ENCODE results near the gene CCSER1.

The CCSER1 gene

DNA sequence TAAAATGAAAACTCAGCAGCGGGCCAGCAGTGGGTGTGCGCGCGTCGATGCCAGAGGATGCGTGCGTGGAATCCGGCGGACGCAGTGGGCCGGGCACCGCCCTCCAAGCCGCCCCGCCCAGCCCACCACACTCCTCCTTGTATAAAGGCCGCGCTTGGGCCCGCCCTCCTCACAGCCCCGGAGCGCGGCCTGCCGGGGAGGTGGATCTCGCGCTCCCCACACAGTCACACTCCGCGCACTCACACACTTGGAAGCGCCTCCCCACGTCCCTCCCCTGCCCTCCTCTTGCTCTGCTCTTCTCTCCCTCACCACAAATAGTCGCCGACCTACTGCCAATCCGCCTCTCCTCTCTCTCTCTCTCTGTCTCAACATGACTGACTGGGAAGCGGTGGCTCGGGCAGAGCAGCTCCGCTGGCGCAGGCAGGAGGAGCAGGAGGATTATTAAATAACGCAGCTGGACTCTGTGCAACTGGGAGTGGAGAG is at the start of gene CCSER1:
TSS of gene CCSER1 (plus strand) at position 172 of the 483 bp plus-strand sequence.
- TF ChIP-seq, protein P1, sequence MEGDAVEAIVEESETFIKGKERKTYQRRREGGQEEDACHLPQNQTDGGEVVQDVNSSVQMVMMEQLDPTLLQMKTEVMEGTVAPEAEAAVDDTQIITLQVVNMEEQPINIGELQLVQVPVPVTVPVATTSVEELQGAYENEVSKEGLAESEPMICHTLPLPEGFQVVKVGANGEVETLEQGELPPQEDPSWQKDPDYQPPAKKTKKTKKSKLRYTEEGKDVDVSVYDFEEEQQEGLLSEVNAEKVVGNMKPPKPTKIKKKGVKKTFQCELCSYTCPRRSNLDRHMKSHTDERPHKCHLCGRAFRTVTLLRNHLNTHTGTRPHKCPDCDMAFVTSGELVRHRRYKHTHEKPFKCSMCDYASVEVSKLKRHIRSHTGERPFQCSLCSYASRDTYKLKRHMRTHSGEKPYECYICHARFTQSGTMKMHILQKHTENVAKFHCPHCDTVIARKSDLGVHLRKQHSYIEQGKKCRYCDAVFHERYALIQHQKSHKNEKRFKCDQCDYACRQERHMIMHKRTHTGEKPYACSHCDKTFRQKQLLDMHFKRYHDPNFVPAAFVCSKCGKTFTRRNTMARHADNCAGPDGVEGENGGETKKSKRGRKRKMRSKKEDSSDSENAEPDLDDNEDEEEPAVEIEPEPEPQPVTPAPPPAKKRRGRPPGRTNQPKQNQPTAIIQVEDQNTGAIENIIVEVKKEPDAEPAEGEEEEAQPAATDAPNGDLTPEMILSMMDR (IDR thresholded peaks at IDR 0.05; ENCODE audit: insufficient read depth, missing control alignments), result no peak
- DNase-seq (ENCODE audit: insufficient read length, low spot score) (no peak), FAIRE-seq (no peak)

DNA sequence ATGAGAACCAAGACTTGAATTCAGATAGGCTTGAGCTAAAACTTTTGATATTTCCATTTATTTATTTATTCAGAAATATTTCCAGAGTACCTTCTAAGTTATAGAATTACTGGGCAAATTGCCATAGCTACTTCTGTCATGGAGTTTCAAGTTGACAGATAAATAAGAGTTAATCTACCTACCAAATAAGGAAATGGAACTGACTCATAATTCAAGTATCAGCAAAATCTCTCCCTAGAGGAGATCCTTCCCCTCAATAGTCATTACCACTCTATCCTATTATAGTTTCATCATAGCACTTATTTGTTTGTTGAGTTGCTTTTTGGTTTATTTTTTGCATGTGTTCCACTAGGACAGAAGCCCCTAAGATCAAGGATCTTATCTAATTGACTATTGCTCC is 48.8 kb upstream of the CCSER1 start:
- no peak for DNase-seq (ENCODE audit: insufficient read length, low spot score)
- TF ChIP-seq, protein P1 (IDR thresholded peaks at IDR 0.05; ENCODE audit: insufficient read depth, missing control alignments), result no peak
- no peak for FAIRE-seq

DNA sequence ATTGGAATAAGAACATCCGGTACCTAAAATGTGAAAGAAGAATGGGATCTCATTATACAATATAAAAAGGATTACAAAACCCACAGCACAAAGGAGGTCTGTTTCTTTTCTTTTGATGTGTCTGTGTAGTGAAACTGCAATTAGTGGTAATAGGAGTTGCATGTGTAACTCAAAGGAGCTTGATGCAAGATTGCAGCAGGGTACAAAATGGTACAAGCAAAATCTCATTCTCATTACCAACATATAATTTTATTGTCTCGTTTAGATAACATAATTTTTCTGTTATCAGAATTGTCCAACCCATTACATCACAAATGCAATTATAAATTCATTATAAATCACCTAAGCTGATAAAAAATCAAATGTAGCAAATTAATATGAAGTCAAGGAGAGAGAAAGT is 47.1 kb upstream of the CCSER1 start:
- DNase-seq (ENCODE audit: insufficient read length, low spot score) (no peak), FAIRE-seq (no peak)
- TF ChIP-seq, protein P1 (IDR thresholded peaks at IDR 0.05; ENCODE audit: insufficient read depth, missing control alignments), result no peak

DNA sequence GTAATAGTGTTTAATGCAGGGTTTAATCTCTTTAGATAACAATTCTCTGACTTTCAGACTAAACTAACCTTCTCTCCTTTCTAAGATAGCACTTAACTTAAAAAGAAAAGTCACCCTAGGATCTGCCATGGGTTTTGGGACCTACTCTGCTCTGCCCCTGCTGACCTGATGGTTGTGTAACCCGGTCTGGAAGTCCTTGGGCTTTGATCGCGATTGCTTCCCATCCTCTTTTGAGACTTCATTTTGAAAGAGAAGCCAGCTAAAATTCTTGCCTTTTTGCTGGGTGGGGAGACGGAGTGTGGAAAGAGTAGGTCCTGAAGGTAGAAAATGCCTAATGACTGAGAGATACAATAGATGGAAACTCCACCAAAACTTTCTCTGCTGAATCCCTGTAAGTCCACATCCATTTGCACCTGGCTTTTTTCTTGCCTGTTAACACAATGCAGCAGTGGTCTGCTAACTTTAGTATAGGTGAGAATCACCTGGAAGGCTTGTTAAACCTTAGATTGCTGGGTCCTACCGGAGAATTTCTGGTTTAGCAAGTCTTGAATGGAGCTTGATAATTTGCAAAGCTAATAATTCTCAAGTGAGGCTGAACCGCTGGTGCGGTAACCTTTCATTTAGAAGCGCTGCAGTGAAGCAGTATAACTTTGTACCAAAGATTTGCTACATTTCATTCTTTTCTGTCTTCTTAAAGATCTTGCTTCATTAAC is 45.6 kb upstream of the CCSER1 start:
- DNase-seq (ENCODE audit: insufficient read length, low spot score) (no peak), FAIRE-seq (no peak)
- TF ChIP-seq, protein P1 (IDR thresholded peaks at IDR 0.05; ENCODE audit: insufficient read depth, missing control alignments), result no peak

DNA sequence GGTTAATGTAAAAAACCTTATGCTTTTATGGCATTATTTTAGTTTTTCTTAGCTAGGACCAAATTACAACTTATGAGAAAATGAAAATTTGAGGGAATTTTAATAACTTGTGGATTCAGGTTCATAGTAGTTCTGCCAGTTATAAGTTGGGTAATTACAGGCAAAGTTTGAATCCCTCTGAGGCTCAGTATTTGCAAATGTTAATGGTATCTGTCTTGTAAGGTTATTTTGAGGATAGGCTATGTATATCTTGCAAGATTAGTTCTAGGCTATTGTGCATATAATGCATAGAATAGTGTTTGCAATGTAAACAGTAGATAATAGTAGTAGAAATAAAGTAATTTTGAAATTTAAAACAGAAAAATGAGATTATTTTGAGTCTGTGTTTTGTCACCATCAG is 44.7 kb upstream of the CCSER1 start:
- DNase-seq (ENCODE audit: insufficient read length, low spot score) (no peak), FAIRE-seq (no peak)
- TF ChIP-seq, protein P1 (IDR thresholded peaks at IDR 0.05; ENCODE audit: insufficient read depth, missing control alignments), result no peak

DNA sequence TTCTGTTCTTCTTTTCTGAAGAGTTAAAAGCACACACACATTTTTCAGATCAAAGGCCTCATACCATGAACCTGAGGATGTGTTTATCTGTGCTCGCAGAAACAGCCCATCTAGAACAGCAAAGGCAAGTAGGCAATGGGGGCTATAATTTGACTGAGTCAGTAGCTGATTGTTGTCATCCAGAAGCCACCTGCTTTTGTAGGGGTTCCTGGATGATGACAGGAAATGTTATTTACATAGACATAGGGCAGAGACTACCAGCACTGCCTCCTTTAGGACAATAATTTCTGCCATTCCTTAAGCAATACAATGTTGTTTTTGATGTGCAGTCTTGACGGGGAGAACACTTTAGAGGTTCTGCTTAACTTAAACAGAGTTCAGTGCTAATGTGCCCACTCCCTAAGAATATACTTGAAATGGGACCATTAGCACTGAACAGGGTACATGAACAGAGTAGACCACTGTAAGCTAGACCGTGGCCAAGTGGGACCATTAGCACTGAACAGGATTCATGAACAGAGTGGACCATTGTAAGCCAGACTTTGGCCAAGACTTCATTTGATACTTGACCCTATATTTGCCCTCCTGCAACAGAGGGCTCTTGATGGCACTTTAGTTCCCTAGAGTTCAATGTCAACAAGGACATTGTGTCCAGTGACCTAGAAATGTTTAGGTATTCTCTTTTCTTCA is 42.8 kb upstream of the CCSER1 start:
- no peak for FAIRE-seq
- TF ChIP-seq, protein P1 (IDR thresholded peaks at IDR 0.05; ENCODE audit: insufficient read depth, missing control alignments), result no peak

DNA sequence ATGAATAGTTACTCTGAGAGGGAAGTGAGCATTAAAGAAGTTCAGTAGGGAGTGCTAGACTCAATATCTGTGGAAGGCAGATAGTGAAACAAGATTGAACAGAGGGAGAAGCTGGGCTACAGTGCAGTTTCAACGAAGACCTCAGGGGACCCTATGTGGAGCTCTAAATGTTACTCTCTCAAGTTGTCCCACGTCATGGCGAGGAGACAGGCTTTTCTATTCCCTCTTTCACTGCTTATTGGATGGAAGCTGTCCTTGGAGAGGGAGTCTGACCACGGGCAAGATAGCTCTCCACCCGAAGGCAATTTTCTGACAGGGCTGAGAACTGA is 42.3 kb upstream of the CCSER1 start:
- TF ChIP-seq, protein P1 (IDR thresholded peaks at IDR 0.05; ENCODE audit: insufficient read depth, missing control alignments), result no peak
- DNase-seq (ENCODE audit: insufficient read length, low spot score) (no peak), FAIRE-seq (no peak)

More for the DNA sequence above, 42.8 kb upstream of the CCSER1 start:
- no peak for DNase-seq (ENCODE audit: insufficient read length, low spot score)

All from D721Med (cell line).